Stimulated activated CD8-positive, alpha-beta memory T cell treated with anti-CD3 and anti-CD28 coated beads, Interleukin-15, amount 100 ng/mL, for 4 hours (primary cell): ENCODE results near the gene SLC29A1.
A peak's percentile ranks its signal among the peaks of the same experiment; 100 is the strongest.
"Not testable (repeated sequence)": the region's sequence is repeated elsewhere in the genome, so short reads cannot be mapped to it uniquely, and the experiment has no call there.

Source experiments
- DNase-seq, 2 donors: peaks; one replicate each; pipeline ENCODE4 v3.0.0-alpha.2; 2020; ENCODE audit warnings: low read depth in 2 of 2

The SLC29A1 gene

DNA sequence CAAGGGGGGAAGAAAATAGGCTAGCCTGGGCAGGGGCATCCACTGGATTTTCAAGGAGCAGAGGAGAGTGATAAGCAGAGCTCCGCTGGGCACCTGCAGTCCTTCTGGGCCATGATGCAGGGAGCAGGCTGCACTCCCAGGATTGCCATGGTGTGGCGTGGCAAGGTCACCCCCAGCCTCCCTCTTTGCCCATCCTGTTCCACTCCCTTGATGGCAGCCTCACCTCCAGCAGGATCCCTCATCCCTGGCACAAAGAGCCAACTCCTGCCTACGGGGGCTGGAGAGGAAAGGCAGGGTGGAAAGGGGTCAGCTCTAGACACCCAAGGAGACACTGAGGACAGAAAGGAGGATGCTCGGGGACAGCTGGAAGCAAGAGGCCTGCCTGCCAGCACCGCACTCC lies 29.1 kb upstream of the SLC29A1 start:
- no peak for DNase-seq

DNA sequence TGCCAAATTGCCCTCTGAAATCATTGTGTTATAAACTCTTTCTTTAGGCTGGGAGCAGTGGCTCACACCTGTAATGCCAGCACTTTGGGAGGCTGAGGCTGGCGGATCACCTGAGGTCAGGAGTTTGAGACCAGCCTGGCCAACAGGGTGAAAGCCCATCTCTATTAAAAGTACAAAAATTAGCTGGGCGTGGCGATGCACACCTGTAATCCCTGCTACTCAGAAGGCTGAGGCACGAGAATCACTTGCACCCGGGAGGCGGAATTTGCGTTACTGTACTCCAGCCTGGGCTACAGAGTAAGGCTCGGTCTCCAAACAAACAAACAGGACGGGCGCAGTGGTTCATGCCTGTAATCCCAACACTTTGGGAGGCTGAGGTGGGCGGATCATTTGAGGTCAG lies 27.0 kb upstream of the SLC29A1 start:
- not testable (repeated sequence) for DNase-seq

DNA sequence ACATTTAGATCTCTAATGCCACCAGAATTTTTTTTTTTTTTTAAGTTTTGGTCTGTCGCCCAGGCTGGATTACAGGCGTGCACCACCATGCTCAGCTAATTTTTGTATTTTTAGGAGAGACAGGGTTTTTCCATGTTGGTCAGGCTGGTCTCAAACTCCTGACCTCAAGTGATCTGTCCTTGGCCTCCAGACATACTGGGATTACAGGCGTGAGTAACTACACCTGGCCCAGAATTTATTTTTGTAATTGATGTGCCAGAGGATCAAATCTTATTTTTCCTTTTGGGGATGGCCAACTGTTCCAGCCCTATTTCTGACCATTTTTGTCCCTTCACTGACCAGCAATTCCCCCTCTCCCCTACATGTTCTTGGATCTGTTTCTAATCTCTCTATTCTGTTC lies 24.7 kb upstream of the SLC29A1 start:
- no peak for DNase-seq

DNA sequence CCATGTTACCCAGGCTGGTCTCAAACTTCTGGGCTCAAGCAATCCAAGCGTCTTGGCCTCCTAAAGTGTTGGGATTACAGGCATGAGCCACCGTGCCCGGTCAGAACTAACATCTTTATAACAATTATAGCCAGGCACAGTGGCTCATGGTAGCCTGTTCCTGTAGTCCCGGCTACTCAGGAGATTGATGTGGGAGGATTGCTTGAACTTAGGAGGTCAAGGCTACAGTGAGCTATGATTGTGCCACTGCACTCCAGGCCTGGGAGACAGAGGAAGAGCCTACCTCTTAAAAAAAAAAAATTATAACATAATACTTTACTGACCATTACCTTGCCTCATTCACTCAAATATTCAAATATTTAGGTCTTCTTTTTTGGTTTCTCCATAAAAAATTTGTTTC lies 23.5 kb upstream of the SLC29A1 start:
- DNase-seq, result no peak

DNA sequence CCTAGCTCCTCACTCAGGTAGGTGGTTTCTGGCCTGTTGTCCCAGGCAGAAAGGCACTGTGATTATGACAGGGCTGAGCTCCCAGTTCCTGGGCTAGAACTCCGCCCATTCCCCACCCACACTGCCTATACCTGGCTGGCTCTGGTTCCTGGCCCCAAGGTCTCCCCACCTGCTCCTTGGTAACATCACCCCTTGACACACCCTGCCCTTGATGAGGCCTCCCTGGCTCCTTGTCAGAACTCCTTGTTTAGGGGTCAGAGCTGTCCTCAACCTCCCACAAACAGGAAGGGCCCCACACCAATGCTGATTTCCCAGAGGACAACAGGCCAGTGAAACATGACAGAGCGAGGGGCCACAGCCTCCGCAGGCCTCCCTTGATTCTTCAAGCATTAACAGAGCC lies 22.2 kb upstream of the SLC29A1 start:
- no peak for DNase-seq

DNA sequence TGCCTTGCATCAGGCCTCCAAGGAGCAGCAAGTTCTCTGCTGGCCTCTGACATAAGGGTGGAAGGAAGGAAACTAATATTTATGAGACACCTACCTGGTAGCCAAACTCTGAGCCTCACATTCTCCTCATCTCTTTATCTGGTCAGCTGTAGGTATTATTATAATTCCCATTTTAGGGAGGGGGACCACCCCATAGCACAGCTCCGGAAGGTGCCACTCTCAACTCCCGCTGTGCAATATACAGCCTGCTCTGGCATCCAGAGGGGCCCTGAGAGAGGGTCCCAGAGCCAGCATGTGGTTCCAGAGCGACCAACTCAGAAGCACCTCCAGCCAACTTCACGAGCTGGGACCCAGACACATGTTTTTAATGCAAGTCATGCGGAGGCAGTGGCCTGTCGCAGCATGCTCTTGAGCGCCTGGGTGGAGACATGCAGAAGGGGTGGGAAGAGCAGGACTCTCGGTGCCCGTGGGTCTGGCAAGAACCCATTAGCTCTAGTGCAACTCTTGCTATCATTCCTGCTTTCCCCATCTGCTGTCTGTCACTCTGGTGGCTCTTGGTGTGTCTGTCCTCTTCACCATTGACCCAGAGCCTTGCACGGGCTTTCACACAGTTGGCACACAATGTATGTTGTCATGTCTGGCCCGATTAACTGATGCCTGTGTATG lies 21.6 kb upstream of the SLC29A1 start:
- no peak for DNase-seq

DNA sequence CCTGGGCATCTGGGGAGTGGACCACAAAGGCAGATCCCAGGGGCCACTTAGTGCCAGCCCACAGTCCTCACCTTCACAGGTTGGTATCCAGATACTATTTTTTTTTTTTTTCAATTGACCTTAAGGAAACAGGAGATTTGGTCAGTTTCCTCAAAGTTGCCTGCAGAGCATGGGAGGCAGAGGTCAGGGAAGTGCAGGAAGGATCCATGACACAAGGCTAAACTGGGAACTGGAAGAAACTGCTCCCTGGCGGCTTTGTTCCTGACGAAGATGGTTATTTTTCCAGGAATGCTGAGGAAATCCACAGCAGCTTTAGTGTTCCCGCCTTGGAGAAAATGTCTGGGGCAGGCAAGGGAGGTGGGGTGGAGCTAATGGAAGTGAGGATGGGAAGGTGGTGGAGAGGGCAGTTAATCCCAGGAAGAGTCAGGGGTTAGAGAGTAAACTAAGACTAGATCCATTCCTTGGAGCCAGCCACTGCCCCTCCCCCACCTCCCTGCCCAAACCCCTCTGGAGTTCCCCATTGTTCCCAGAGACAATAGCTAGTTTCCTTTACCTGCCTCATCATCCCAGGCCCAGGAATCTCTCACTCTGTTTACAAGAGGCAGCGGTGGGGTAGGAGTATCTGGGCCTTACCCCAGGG lies 20.9 kb upstream of the SLC29A1 start:
- DNase-seq, result no peak

DNA sequence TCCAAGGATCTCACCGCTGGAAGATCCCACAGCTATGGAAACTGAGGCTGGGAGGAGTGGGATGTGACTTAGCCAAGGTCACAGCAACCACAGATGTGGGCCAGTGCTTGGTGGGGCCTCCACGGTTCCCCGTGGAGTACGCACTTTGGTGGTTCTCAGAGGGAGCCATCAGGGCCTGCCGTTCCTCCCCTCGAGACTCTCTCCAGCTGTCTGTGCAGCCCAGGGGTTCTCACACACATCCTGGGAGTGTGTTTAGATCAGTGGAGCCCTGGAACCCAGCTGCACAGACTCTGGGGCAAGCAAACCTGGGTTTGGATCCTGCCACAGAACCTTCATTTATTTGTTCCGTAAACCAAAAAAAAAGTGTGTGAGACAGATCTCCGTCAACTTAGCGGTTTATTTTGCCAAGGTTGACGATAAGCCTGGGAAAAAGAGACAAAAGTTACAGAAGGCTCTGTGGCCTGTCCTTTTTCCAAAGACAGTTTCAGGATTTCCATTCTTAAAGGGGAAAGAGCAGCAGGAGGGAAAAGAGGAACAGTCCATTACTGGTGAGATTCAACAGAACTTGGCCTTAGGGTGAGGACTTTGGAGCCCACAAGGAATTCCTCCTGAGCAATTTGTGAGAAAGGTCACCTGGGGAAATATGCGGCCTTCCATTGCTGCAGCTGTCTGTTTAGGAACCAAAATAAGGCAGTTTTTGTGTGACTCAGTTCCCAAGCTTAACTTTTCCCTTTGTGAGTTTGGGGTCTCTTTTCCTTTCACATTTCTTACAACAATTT lies 20.2 kb upstream of the SLC29A1 start:
- no peak for DNase-seq

DNA sequence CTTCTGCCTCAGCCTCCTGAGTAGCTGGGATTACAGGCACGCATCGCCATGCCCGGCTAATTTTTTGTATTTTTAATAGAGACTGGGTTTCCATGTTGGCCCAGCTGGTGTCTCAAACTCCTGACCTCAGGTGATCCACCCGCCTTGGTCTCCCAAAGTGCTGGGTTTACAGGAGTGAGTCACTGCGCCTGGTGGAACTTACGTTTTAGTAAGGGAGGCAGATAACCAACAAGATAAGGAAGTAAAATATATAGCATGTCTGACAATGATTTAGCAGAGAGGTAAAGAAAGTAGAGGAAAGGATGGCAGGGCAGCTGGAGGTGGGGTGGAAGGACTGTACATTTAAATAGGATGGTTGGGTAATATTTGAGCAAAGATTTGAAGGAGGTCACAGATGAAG lies 19.4 kb upstream of the SLC29A1 start:
- DNase-seq, result no peak

DNA sequence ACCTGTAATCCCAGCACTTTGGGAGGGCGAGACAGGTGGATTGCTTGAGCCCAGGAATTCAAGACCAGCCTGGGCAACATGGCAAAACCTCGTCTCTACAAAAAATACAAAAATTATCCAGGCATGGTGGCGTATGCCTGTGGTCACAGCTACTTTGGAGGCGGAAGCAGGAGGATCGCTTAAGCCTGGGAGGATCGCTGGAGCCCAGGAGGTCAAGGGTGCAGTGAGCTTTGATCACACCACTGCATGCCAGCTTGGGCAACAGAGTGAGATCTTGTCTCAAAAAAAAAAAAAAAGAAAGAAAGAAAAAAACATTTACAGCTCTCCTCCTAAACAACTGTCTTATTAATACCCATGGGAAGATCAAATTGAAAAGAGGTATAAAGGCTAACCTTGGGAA lies 15.4 kb upstream of the SLC29A1 start:
- DNase-seq, result no peak

DNA sequence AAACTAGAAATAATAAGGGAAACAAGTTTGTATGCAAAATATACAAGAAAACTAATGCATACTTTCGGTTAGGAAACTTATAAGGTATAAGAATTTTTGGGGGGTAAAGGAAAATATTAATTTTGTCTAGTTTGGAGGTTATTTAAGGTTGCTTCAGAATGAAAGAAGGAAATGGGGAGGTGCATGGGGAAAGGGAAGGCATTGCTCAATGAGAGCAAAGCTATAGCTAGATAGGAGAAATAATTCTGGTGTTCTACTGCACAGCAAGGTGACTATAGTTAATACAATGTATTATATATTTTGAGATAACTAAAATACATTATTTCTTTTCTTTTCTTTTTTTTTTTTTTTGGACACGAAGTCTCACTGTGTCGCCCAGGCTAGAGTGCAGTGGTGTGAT lies 12.1 kb upstream of the SLC29A1 start:
- no peak for DNase-seq

DNA sequence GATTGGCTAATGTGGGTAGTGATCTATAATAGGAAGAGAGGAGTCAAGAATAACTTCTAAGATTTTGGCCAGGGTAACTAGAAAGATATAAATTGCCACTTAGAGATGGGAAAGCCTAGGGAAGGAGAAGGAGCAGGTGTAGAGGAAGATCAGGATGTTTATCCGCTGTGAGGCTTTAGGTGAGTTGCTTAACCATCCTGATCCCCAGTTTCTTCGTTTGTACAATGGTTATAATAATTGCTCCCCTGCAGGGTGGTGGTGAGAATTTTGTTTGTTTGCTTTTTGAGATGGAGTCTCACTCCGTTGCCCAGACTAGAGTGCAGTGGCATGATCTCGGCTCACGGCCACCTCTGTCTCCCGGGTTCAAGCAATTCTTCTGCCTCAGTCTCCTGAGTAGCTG lies 9.1 kb upstream of the SLC29A1 start:
- DNase-seq, result no peak

DNA sequence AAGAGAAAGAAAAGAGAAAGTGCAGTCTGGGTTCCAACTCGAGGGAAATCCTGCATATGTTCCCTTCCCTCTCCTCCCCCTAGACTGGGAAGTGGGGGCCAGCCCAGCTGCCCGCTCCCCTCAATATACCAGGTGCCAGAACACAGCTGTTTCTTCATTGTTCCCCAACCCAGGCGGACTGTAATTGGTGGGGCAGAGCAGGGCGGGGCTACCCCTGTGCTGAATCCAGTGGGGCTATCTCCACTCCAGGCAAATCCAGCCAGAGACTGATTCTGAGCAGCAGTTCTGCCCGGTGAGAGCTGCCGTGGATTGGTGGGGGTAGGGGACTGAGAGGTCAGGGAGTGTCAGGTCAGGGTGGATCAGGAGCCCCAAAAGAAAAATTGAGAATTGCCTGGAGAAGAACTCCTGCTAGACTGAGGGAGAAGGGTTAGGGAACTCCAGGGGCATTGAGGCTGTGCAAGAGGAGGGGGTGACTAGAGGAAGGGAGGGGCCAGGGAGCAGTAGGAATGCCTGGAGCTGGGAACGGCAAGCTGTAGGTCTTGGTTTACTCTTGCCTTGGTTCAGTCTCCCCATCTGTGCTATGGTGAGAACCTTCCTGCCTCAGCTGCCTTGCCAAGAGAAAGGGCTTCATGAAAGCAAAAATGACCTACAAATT lies 6.6 kb upstream of the SLC29A1 start, which contains the start of gene MYMX:
Gene MYMX, plus strand, starts transcription at position 250 of the 655 bp plus-strand sequence. CDS start 546 bp downstream, outside the sequence.
- DNase-seq, result no peak

DNA sequence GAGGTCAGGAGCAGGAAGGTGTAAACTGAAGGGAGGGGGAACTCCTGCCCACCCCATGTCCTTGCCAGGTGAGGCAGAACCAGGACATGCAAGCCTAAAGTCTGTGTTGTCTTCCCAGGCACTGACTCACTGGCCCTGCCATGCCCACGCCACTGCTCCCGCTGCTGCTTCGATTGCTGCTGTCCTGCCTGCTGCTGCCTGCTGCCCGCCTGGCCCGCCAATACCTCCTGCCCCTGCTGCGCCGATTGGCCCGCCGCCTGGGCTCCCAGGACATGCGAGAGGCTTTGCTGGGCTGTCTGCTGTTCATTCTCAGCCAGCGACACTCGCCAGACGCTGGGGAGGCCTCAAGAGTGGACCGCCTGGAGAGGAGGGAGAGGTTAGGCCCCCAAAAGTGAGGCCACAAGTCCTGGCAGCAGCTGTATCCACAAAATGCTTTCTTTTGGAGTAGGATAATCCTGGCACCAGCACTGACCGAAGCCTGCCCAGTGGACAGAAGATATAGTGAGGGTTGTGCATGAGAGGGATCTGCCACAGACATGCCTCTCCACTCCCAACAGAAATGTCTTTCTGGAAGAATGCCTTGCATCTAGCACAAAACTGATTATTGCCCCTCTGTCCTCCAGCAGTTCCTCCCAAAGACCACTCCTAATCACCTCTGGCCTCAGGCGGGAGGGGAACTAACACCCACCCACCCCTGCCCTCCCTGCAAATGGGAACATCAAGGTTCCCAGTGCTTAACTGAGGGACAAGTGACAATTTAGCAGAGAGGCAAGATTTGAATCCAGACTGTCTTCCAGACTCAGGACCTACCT lies 5.9 kb upstream of the SLC29A1 start:
- no peak for DNase-seq

DNA sequence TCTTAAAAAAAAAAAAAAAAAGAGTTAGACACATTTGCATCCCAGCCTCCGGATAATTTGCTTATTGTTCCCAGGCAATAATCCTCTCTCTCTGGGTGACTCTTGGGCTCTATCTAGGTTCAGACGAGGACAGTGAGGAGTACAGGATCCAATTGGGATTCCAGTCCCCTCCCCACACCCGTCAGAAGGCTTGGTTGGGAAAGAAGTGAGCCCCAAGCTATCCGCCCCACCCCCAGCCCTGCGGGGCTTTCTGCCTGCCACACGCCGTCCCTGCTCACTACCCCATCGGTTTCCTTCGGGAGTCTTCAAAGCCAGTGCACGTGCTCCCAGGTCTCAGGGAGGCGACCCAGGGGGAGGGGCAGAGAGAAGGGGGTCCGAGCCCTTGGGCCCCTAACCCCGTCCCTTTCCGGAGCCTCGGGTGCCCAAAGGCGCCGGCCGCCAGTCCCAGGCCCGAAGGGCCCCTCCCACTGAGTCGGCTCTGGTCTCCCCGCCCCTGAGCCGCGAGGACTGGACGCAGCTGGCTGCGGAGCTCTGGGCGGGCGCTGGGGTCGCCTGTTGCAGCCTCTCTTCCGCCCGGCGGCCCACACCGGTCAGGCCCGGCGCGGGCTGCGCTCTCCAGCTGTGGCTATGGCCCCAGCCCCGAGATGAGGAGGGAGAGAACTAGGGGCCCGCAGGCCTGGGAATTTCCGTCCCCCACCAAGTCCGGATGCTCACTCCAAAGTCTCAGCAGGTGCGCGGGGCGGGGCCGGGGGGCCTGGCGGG lies 4.2 kb upstream of the SLC29A1 start:
- no peak for DNase-seq

DNA sequence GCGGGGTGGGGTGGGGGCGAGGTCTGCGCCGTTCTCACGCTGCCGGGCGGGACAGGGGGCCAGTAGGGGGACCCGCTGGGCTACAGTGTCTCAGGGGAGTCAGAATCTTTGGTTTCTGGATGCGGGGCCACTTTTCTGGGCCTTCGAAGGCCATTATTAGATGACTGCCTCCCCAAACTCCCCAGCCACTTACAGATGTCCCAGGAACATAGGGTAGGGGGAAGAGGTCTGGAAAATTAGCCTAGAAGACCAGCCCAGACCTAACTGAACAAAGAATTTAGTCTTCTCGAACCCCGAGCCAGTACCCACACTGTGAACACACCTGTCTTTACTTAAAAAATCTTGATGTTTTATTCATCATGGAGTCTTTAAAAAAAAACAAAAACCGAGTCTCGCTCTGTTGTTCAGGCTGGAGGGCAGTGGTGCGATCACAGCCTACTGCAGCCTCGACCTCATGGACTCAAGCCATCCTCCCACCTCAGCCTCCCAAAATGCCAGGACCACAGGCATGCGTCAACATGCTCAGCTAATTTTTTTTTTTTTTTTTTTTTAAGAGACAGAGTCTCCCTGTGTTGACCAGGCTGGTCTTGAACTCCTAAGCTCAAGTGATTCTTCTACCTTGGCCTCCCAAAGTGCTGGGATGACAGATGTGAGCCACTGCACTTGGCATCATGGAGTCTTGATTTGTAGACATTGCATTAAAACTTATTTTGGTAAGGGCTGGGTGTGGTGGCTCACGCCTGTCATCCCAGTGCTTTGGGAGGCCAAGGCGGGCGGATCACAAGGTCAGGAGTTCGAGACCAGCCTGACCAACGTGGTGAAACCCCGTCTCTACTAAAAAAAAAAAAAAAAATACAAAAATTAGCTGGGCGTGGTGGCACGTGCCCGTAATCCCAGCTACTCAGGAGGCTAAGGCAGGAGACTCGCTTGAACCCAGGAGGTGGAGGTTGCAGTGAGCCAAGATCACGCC lies 3.3 kb upstream of the SLC29A1 start:
- no peak for DNase-seq

DNA sequence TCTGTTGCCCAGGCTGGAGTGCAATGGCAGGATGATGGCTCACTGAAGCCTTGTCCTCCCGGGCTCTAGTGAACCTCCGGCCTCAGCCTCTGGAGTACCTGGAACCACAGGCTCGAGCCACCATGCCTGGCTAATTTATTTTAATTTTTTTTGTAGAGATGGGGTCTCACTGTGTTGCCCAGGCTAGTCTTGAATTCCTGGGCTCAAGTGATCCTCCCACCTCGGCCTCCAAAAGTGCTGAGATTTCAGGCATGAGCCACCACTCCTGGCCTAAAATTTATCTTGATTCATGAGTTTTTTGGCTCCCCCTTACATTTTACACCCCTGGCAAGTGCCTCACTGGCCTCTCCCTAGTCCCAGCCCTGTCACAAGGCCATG lies 2.5 kb upstream of the SLC29A1 start:
- no peak for DNase-seq

DNA sequence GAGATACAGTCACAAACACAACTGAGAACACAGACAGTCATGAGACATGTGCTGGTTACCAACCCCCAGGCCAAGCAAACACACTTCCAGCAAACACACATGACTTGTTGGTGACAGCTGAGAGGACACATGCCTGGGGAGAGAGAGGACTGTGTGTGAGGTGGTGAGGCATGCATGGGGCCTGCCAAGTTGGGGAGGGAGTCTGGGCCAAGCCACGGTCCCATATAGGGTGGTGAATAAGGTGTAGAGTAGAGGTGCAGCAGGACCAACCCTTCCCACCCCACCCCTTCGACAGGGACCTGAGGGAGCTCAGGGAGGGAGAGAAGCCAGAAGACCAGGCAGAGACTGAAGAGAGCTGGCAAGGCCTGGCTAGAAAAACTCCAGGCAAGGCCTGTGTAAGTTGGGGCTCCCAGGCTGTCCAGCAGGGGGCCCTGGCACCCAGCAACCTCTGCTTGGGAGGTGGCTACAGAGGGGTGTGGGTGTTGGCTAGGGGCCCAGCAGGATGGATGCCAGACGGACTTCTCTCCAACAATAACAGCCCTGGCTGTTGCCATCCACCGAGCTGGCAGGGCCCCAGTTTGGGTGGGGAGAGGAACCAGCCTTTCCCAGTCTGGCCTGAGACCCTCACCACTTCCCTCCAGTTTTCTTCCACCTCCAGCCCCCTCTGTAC lies 2.0 kb upstream of the SLC29A1 start:
- DNase-seq, result peak in 1 of 2 donors; percentile 50

DNA sequence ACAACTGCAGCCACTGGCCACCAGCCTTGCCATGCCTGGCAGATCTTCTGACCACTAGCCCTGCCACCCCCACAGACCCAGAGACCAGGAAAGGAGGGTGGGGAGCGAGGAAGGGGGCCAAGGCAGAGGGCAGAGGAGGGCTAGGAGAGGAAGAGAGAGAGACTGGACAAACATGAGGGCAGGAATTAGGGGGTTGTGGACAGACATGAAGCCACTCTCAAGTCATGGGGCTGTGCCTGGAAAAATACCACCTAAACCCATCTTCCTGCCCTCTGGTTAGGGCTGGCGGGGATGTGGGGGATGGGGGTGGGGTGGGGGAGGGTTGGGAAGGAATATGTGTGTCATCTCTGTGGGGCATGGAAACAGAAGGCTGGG lies 1.4 kb upstream of the SLC29A1 start:
- no peak for DNase-seq
